ENCODE results near the gene FIS1. TPM values are rescaled to one million over a fixed set of nuclear protein-coding genes. Genes with fewer than 3 reads are reported as not detected.

FIS1 gene
- total RNA-seq, 1 experiment from 2014 or later: 114 TPM

GRCh38 chr7:101231644-101232043 lies 13.2 kb downstream of the FIS1 start:
- Histone ChIP-seq H3K36me3 (ENCODE audit: control insufficient read depth in 1 of 2, insufficient read depth in 2 of 2, low read length in 2 of 2) (peaks cover 0 to 3% of the 10 kb centered on the region in 2 experiments; a peak in 2 of 4 replicates), H3K4me3 (replicated peaks in 1 of 2; ENCODE audit: low read depth in 1 of 2, low read length in 2 of 2) (peak overlapping the region; percentile 49 to 65), H3K9me2 (ENCODE audit: insufficient read depth) (no peaks in the 10 kb centered on the region), H3K4me2 (ENCODE audit: low read length) (peak overlapping the region; percentile 95), H3K27ac (ENCODE audit: low read depth, low read length) (peak overlapping the region; percentile 50), H3K9me3 (ENCODE audit: control insufficient read depth in 1 of 2, insufficient read depth in 1 of 2, low read depth in 1 of 2, low read length in 2 of 2) (no peaks in the 10 kb centered on the region), H3K9ac (ENCODE audit: low read length) (peak overlapping the region; percentile 63), H3K27me3 (ENCODE audit: insufficient read depth, low read length) (no peaks in the 10 kb centered on the region), H2AFZ (ENCODE audit: low read depth, low read length, poor library complexity, severe bottlenecking) (peak overlapping the region; percentile 54), H4K20me1 (ENCODE audit: insufficient read depth) (no peaks in the 10 kb centered on the region), H3K4me1 (ENCODE audit: control insufficient read depth in 1 of 2, insufficient read depth in 2 of 2, low read length in 2 of 2) (peaks cover 7 to 20% of the 10 kb centered on the region in 2 experiments), H3K79me2 (ENCODE audit: insufficient read depth, low read length) (no peaks in the 10 kb centered on the region)
- BruUV-seq (replicated peaks): no TSS peak
- ATAC-seq (no peak), DNase-seq (ENCODE audit: low read depth, low spot score) (no peak)
- ChIA-PET RAD21 (ENCODE audit: low non-redundant PET in 1 of 2, low total read pairs in 2 of 2, uncharacterized antibody in 2 of 2, unreplicated experiment in 2 of 2) (no interaction called here), POLR2A (interaction anchor here (0.8 kb wide), 1 partner anchor 11 kb away, joined by 4 read pairs; no protein-coding TSS in a partner anchor), CTCF (interaction anchor here (1.7 kb wide), 1 partner anchor 88 kb away, joined by 6 read pairs; no protein-coding TSS in a partner anchor)
- TF ChIP-seq SIN3A (IDR thresholded peaks at IDR 0.05; ENCODE audit: low read depth) (no peak), POLR2AphosphoS5 (IDR thresholded peaks at IDR 0.05; ENCODE audit: low read depth, low read length) (no peak), ATF3 (IDR thresholded peaks at IDR 0.05) (no peak), FOSL1 (IDR thresholded peaks at IDR 0.05; ENCODE audit: low read depth) (no peak), SP1 (IDR thresholded peaks at IDR 0.05; ENCODE audit: low read depth) (no peak), MAX (IDR thresholded peaks at IDR 0.05) (no peak), REST (IDR thresholded peaks at IDR 0.05; ENCODE audit: low read depth) (no peak), EZH2phosphoT487 (IDR thresholded peaks at IDR 0.05; ENCODE audit: borderline replicate concordance) (no peak), TCF7L2 (IDR thresholded peaks at IDR 0.05; ENCODE audit: borderline replicate concordance, extremely low read depth, insufficient read depth, insufficient read length) (no peak), RAD21 (IDR thresholded peaks at IDR 0.05; ENCODE audit: low read depth) (no peak), ZNF274 (IDR thresholded peaks at IDR 0.05; ENCODE audit: low read depth, low read length) (no peak), SRF (IDR thresholded peaks at IDR 0.05; ENCODE audit: low read depth) (no peak), EZH2 (IDR thresholded peaks at IDR 0.05) (no peak), JUND (IDR thresholded peaks at IDR 0.05) (no peak), ZFX (IDR thresholded peaks at IDR 0.05) (no peak), CBX3 (IDR thresholded peaks at IDR 0.05; ENCODE audit: low read depth) (no peak), YY1 (IDR thresholded peaks at IDR 0.05; ENCODE audit: extremely low read depth, insufficient replicate concordance, low read depth, low read length) (no peak)
- TF ChIP-seq, protein P1, sequence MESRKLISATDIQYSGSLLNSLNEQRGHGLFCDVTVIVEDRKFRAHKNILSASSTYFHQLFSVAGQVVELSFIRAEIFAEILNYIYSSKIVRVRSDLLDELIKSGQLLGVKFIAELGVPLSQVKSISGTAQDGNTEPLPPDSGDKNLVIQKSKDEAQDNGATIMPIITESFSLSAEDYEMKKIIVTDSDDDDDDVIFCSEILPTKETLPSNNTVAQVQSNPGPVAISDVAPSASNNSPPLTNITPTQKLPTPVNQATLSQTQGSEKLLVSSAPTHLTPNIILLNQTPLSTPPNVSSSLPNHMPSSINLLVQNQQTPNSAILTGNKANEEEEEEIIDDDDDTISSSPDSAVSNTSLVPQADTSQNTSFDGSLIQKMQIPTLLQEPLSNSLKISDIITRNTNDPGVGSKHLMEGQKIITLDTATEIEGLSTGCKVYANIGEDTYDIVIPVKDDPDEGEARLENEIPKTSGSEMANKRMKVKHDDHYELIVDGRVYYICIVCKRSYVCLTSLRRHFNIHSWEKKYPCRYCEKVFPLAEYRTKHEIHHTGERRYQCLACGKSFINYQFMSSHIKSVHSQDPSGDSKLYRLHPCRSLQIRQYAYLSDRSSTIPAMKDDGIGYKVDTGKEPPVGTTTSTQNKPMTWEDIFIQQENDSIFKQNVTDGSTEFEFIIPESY (IDR thresholded peaks at IDR 0.05; ENCODE audit: extremely low read depth, insufficient replicate concordance, low read length): no peak
- intact Hi-C loops (cut with micrococcal nuclease): loop anchor here (2.0 kb wide), 1 partner anchor 13 kb away; the partner anchor contains the start of gene ZNHIT1
